ENCODE measurements around the gene SORCS2. TPM values are rescaled to one million over a fixed set of nuclear protein-coding genes. Genes with fewer than 3 reads are reported as not detected.

The SORCS2 gene
- total RNA-seq, 1 donor from 2014 or later, result 3.1 TPM

DNA sequence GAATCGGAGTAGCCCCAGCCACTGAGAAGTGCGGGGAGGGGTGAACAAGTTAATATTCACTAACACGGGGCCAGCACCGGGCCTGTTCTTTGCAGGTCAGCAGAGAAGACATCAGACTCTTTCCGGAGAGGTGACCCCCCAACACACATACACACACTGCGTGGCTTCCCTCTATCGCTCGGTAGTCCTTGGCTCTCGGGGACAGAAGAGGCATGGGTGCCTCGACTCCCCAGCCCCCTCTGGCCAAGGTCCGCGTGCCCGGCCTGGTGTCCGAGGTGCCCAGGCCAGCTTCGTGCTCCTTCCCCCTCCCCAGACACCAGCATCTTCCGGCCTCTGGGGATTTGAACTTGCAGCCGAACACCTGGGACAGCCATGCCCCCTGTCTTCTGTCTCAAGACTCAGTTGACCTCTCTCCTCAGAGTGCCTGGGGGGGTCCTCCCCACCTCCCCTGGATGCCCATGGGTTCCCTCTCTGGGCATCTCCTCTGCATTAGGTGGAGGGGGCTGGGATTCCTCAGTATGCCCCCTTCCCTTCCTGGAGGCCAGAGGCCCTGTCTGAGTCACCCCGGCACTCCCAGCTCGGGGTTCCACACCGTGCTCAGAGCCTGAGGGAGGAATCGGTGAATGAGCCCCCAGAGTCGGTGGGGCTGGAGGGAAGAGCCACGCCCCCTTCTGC is 104.5 kb downstream of the SORCS2 start:
- H3K27ac ChIP-seq (ENCODE audit: low read depth, low read length), result no peak overlapping the region
- no peak overlapping the region for H3K4me3 ChIP-seq (ENCODE audit: low read length in 3 of 3)
- no peaks in the 10 kb centered on the region for H3K9me3 ChIP-seq (ENCODE audit: control insufficient read depth in 3 of 3, low read length in 3 of 3)
- no peaks in the 10 kb centered on the region for H3K36me3 ChIP-seq (ENCODE audit: control insufficient read depth in 3 of 3, insufficient read depth in 3 of 3, low read length in 3 of 3)
- H3K9ac ChIP-seq (ENCODE audit: low read depth in 1 of 3, low read length in 3 of 3), result no peak overlapping the region
- peaks cover 9 to 11% (median 10%) of the 10 kb centered on the region in 3 donors for H3K4me1 ChIP-seq (ENCODE audit: control insufficient read depth in 3 of 3, insufficient read depth in 3 of 3, low read length in 3 of 3)
- peaks cover 4 to 15% (median 15%) of the 10 kb centered on the region in 3 donors for H3K27me3 ChIP-seq (ENCODE audit: control insufficient read depth in 3 of 3, insufficient read depth in 3 of 3, low read length in 3 of 3)

DNA sequence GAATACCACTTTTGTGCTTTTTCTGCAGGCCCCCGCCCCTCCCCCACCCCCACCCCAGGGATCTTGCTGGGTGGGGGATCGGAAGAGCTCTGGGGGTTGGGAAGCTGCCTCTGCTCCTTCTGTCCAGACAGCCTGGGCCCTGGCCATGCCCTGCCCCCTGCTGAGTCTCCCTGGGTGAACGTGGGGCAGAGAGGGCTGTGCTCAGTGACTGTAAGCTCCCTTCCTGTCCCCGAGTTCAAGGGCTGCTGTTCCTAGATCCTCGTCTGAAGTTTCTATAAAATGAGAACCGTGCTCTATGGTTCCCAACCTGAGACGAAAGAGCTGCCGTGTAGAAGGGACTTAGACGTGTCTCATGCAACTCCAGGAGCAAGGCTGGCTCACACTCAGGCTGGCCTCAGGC is 105.0 kb downstream of the SORCS2 start:
- Histone ChIP-seq H3K36me3 (ENCODE audit: control insufficient read depth in 3 of 3, insufficient read depth in 3 of 3, low read length in 3 of 3) (no peaks in the 10 kb centered on the region), H3K9me3 (ENCODE audit: control insufficient read depth in 3 of 3, low read length in 3 of 3) (no peaks in the 10 kb centered on the region), H3K27ac (ENCODE audit: low read depth, low read length) (no peak overlapping the region), H3K4me3 (ENCODE audit: low read length in 3 of 3) (no peak overlapping the region), H3K4me1 (ENCODE audit: control insufficient read depth in 3 of 3, insufficient read depth in 3 of 3, low read length in 3 of 3) (peaks cover 8 to 10% (median 8%) of the 10 kb centered on the region in 3 donors), H3K27me3 (ENCODE audit: control insufficient read depth in 3 of 3, insufficient read depth in 3 of 3, low read length in 3 of 3) (peaks cover 4 to 15% (median 15%) of the 10 kb centered on the region in 3 donors), H3K9ac (ENCODE audit: low read depth in 1 of 3, low read length in 3 of 3) (no peak overlapping the region)

DNA sequence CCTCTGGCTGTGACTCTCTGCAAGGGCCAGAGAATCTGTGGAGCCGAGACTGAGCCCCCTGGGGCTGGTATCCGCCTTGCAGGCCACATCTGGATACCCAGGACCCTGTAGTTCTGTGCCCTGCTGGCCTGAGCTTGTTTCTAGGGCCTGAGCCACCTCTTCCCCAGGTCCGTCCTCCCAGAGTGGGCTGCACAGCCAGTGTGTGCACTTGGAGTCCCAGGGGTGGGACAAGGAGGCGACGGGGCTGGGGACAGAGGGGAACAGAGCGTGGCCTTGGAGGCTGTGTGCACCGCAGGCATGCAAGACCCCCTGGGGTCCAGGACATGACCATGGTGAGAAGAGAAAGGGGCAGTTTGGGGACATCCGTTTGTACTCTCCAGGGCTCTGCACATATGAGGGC is 105.5 kb downstream of the SORCS2 start:
- Histone ChIP-seq H3K27ac (ENCODE audit: low read depth, low read length) (no peak overlapping the region), H3K4me3 (ENCODE audit: low read length in 3 of 3) (no peak overlapping the region), H3K9ac (ENCODE audit: low read depth in 1 of 3, low read length in 3 of 3) (no peak overlapping the region), H3K36me3 (ENCODE audit: control insufficient read depth in 3 of 3, insufficient read depth in 3 of 3, low read length in 3 of 3) (no peaks in the 10 kb centered on the region), H3K9me3 (ENCODE audit: control insufficient read depth in 3 of 3, low read length in 3 of 3) (no peaks in the 10 kb centered on the region), H3K4me1 (ENCODE audit: control insufficient read depth in 3 of 3, insufficient read depth in 3 of 3, low read length in 3 of 3) (peaks cover 8 to 10% (median 8%) of the 10 kb centered on the region in 3 donors), H3K27me3 (ENCODE audit: control insufficient read depth in 3 of 3, insufficient read depth in 3 of 3, low read length in 3 of 3) (peaks cover 4 to 15% (median 15%) of the 10 kb centered on the region in 3 donors)

DNA sequence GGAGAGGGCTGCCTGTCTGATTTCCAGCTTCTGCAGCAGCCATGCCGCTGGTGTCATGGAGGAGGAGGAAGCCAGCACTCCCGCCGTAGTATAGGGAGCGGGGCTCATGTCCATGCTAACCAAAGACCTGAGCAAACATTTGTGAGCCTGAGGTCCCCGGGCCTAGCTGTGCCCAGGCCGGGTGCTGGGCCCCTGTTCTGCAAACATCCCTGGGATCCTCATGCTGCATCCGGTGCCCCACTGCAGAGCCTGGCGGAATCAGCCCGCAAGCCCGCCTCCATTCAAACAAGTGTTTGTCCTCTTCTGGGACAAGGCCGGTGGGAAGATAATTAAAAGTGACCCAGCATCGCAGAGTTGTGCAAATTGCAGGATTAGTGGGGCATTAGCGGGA is 106.3 kb downstream of the SORCS2 start:
- Histone ChIP-seq H3K9ac (ENCODE audit: low read depth in 1 of 3, low read length in 3 of 3) (no peak overlapping the region), H3K27ac (ENCODE audit: low read depth, low read length) (no peak overlapping the region), H3K36me3 (ENCODE audit: control insufficient read depth in 3 of 3, insufficient read depth in 3 of 3, low read length in 3 of 3) (no peaks in the 10 kb centered on the region), H3K9me3 (ENCODE audit: control insufficient read depth in 3 of 3, low read length in 3 of 3) (no peaks in the 10 kb centered on the region), H3K27me3 (ENCODE audit: control insufficient read depth in 3 of 3, insufficient read depth in 3 of 3, low read length in 3 of 3) (peaks cover 4 to 15% (median 15%) of the 10 kb centered on the region in 3 donors), H3K4me3 (ENCODE audit: low read length in 3 of 3) (no peak overlapping the region), H3K4me1 (ENCODE audit: control insufficient read depth in 3 of 3, insufficient read depth in 3 of 3, low read length in 3 of 3) (peaks cover 8 to 10% (median 8%) of the 10 kb centered on the region in 3 donors)

DNA sequence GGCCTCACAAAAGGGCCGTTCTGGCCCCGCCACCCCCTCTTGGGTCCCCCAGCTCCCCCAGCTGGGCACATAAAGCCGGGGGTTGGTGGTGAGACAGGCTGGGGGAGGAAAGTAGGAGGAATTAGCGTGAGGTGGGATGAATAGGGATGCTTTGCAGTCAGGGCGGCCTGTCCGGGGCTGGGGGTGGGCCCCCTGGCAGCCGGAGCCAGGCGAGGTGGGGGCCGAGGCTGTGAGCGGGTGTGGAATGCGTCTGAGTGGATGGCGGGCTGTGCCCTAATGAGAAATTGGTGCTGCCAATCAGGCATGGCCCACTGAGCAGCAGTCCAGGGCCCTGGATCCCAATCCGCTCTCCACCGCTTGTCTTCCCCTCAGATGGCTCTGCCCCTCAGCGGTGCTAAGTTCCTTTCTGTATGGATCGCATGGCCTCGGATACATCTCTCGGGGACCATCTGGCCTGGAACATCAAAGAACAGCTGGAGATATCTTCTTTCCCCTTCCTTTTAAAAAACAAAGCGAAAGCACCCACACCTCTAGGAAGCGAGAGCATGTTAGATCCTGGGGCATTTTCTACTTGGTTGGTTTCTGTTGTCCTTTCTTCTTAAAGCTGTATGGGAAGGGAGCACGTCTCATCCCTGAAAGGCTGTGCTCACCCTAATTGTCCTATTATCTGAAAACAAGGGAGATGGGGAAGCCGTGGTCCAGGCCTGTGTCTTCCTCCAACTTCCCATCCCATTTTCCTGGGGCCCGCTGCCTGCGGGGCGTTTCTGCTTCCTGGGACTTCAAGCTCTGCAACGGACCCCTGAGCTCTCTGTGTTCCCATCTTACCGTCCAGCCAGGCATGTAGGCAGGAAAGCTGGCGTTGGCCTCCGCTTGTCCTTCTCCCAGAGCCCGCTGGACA is 106.9 kb downstream of the SORCS2 start:
- Histone ChIP-seq H3K27me3 (ENCODE audit: control insufficient read depth in 3 of 3, insufficient read depth in 3 of 3, low read length in 3 of 3) (peaks cover 4 to 15% (median 15%) of the 10 kb centered on the region in 3 donors), H3K9ac (ENCODE audit: low read depth in 1 of 3, low read length in 3 of 3) (no peak overlapping the region), H3K4me3 (ENCODE audit: low read length in 3 of 3) (no peak overlapping the region), H3K4me1 (ENCODE audit: control insufficient read depth in 3 of 3, insufficient read depth in 3 of 3, low read length in 3 of 3) (peaks cover 8 to 10% (median 8%) of the 10 kb centered on the region in 3 donors), H3K27ac (ENCODE audit: low read depth, low read length) (no peak overlapping the region), H3K36me3 (ENCODE audit: control insufficient read depth in 3 of 3, insufficient read depth in 3 of 3, low read length in 3 of 3) (no peaks in the 10 kb centered on the region), H3K9me3 (ENCODE audit: control insufficient read depth in 3 of 3, low read length in 3 of 3) (no peaks in the 10 kb centered on the region)

DNA sequence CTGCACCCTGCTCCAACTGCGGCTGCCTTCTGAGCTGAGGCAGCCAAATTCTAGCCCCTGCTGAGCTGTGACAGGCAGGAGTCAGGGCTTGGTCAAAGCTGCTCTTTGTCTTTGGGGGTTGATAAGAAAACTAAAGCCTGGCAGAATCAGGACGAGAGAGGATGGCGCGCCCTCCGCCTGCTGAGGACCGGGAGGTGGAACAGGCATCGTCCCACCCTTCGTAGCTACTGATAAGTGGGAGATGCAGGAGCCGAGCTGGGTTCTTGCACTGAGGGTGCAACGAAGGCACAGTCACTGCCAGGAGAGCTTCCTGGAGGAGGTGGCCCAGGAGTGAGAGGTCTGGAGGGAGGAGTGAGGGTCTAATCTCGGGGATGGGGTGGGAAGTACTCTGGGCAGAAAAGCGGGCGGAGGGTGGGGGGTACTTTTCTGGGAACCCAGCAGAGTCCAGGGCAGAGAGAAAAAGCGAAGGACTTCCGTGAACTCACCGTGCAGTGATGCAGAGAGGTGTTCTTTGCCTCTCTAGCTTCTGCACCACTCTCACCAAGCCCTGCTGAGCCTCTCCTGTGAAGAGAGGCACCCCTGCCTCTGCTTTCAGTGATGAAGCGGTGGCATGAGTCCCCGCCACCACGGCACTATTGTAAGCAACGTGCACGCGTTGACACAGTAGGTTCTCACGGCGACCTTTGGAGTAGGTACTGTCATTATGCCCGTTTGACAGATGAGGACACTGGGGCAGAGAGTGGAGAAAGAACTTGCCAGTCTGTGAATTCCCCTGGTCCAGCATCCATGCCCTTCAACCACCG is 107.8 kb downstream of the SORCS2 start:
- H3K9ac ChIP-seq (ENCODE audit: low read depth in 1 of 3, low read length in 3 of 3), result no peak overlapping the region
- H3K27me3 ChIP-seq (ENCODE audit: control insufficient read depth in 3 of 3, insufficient read depth in 3 of 3, low read length in 3 of 3), result peaks cover 4 to 15% (median 14%) of the 10 kb centered on the region in 3 donors
- no peaks in the 10 kb centered on the region for H3K36me3 ChIP-seq (ENCODE audit: control insufficient read depth in 3 of 3, insufficient read depth in 3 of 3, low read length in 3 of 3)
- H3K4me1 ChIP-seq (ENCODE audit: control insufficient read depth in 3 of 3, insufficient read depth in 3 of 3, low read length in 3 of 3), result peaks cover 8 to 10% (median 8%) of the 10 kb centered on the region in 3 donors
- no peak overlapping the region for H3K27ac ChIP-seq (ENCODE audit: low read depth, low read length)
- H3K9me3 ChIP-seq (ENCODE audit: control insufficient read depth in 3 of 3, low read length in 3 of 3), result no peaks in the 10 kb centered on the region
- H3K4me3 ChIP-seq (ENCODE audit: low read length in 3 of 3), result no peak overlapping the region

DNA sequence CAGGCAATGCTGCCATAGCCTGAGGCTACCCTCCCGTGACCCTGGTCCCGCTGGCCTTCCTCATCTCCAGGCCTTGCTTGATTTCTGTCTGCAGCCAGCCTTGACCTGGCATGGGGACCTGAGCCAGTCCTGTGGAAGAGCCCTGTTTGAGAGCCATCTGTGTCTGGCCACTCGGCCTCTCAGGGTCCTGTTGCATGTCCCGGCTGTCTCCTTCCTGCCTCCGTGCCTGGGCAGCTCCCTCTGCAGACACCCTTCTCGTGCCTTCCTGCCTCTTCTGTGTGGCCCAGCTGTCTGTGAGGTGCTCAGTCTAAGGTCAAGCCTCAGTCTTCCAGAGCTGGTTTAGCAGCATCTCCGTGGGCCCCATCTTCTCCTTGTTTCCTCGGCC is 108.4 kb downstream of the SORCS2 start:
- Histone ChIP-seq H3K4me1 (ENCODE audit: control insufficient read depth in 3 of 3, insufficient read depth in 3 of 3, low read length in 3 of 3) (peaks cover 2 to 4% (median 2%) of the 10 kb centered on the region in 3 donors), H3K9ac (ENCODE audit: low read depth in 1 of 3, low read length in 3 of 3) (no peak overlapping the region), H3K9me3 (ENCODE audit: control insufficient read depth in 3 of 3, low read length in 3 of 3) (no peaks in the 10 kb centered on the region), H3K27ac (ENCODE audit: low read depth, low read length) (no peak overlapping the region), H3K27me3 (ENCODE audit: control insufficient read depth in 3 of 3, insufficient read depth in 3 of 3, low read length in 3 of 3) (peaks cover 4 to 13% (median 13%) of the 10 kb centered on the region in 3 donors), H3K36me3 (ENCODE audit: control insufficient read depth in 3 of 3, insufficient read depth in 3 of 3, low read length in 3 of 3) (no peaks in the 10 kb centered on the region), H3K4me3 (ENCODE audit: low read length in 3 of 3) (no peak overlapping the region)

DNA sequence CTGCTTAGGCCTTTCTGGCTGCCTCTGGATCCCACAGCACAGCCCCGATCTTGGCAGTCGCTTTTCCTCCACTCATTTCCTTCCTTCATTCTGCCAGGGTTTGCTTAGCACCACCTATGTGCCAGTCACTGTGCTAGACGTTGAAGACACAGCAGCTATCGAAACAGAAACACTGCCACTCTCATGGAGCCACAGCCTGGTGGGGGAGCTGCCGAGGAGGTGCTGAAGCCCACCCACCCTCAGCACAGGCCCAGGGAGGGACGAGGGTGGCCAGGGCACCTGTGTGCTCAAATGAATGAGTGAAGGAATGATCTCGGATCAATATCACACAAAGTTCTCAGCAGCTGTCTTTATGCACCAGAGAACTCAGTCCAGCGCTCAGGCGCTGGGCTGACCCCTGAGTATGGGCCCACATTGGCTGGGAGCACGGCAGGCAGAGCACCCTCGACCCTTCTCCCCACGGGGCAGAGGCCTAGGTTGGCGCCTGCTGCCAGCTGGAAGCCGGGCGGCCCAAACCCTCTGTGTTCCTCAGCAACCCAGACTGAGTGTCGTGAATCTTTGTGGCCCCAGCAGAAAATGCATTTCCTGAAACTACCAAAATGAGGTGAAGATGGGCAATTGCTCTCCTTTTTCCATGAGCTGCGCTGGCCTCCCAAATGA is 108.9 kb downstream of the SORCS2 start:
- Histone ChIP-seq H3K9me3 (ENCODE audit: control insufficient read depth in 3 of 3, low read length in 3 of 3) (no peaks in the 10 kb centered on the region), H3K36me3 (ENCODE audit: control insufficient read depth in 3 of 3, insufficient read depth in 3 of 3, low read length in 3 of 3) (no peaks in the 10 kb centered on the region), H3K4me3 (ENCODE audit: low read length in 3 of 3) (no peak overlapping the region), H3K9ac (ENCODE audit: low read depth in 1 of 3, low read length in 3 of 3) (no peak overlapping the region), H3K4me1 (ENCODE audit: control insufficient read depth in 3 of 3, insufficient read depth in 3 of 3, low read length in 3 of 3) (no peaks in the 10 kb centered on the region), H3K27me3 (ENCODE audit: control insufficient read depth in 3 of 3, insufficient read depth in 3 of 3, low read length in 3 of 3) (peaks cover 1 to 17% (median 16%) of the 10 kb centered on the region in 3 donors), H3K27ac (ENCODE audit: low read depth, low read length) (no peak overlapping the region)

DNA sequence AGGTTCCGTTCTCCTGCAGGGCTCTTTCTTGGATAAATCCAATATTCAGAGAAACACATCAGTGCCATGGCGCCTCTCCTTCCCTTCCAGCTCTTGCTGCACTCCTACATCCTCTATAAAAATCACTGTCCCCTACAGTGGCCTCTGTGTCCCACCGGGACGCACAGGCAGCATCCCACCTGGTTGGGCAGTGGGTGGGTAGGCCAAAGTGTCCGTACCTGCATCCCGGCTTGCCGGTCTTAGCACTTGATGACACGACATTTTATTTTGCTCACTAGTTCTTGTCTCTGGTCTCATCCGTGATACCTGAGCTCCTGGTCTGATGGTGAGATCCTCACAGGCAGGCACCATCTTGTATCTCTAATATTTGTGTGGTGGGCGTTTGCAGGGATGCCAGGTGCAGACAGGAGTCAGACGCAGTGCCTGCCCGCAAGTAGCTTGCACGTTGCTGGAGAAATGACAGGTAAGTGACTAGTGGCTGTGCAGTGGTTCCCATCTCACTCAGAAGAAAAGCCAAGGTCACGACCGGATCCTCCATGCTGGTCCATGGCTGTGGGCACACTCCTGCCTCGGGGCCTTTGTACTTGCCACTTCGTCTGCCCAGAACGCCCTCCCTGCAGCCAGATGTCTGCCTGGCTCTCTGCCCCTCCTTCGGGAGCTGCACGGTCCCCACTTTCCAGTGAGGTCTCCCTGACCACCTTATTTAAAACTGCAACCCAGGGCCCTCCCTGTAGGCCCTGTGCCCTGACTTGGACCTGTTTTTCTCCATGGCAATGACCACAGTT is 109.7 kb downstream of the SORCS2 start:
- Histone ChIP-seq H3K27ac (ENCODE audit: low read depth, low read length) (no peak overlapping the region), H3K4me1 (ENCODE audit: control insufficient read depth in 3 of 3, insufficient read depth in 3 of 3, low read length in 3 of 3) (no peaks in the 10 kb centered on the region), H3K4me3 (ENCODE audit: low read length in 3 of 3) (no peak overlapping the region), H3K27me3 (ENCODE audit: control insufficient read depth in 3 of 3, insufficient read depth in 3 of 3, low read length in 3 of 3) (peaks cover 0 to 23% (median 19%) of the 10 kb centered on the region in 3 donors), H3K36me3 (ENCODE audit: control insufficient read depth in 3 of 3, insufficient read depth in 3 of 3, low read length in 3 of 3) (no peaks in the 10 kb centered on the region), H3K9ac (ENCODE audit: low read depth in 1 of 3, low read length in 3 of 3) (no peak overlapping the region), H3K9me3 (ENCODE audit: control insufficient read depth in 3 of 3, low read length in 3 of 3) (no peaks in the 10 kb centered on the region)

Measured in skeletal muscle tissue (tissue), 4 donors.